LNCAP (cell line): Measurements from ENCODE around the gene MDM2.

Experiments used
- TF ChIP-seq, protein P1 (sequence below): fragments of 450-650 bp; IDR thresholded peaks from 2 replicates; pipeline ENCODE4 v1.5.1; 2017; ENCODE audit warnings: mild to moderate bottlenecking

MDM2 gene

DNA sequence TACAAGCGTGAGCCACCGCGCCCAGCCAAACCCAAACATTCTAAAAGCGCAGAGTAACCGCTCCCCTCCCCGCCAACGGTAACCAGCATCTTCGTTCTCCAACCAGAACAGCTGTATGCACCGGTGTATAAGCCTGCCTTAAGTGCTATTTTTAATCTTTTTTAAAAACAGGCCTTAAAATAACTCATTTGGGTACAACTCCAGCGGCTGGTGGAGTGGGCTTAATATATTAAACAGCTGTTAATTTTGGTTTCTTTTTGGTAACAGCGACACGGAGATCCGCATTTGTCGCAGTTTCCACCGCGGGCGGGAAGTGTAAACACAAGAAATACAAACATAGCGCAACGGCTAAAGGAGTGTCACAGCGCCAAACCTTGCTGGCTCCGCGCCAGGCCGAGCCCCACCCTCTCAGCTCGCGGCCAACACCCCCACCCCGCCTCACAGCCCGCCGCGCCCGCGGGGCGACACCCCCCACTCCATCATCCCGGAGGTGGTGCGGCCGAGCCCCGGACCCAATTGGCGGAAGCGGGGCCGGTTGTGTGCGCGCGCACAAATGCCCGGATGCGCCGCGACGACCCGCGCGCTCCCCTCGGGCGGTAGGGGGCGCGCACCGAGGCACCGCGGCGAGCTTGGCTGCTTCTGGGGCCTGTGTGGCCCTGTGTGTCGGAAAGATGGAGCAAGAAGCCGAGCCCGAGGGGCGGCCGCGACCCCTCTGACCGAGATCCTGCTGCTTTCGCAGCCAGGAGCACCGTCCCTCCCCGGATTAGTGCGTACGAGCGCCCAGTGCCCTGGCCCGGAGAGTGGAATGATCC is at the start of gene MDM2:
Gene MDM2, plus strand, starts transcription at position 602 of the 812 bp plus-strand sequence. CDS start 301 bp downstream, outside the sequence.
- TF ChIP-seq, protein P1, sequence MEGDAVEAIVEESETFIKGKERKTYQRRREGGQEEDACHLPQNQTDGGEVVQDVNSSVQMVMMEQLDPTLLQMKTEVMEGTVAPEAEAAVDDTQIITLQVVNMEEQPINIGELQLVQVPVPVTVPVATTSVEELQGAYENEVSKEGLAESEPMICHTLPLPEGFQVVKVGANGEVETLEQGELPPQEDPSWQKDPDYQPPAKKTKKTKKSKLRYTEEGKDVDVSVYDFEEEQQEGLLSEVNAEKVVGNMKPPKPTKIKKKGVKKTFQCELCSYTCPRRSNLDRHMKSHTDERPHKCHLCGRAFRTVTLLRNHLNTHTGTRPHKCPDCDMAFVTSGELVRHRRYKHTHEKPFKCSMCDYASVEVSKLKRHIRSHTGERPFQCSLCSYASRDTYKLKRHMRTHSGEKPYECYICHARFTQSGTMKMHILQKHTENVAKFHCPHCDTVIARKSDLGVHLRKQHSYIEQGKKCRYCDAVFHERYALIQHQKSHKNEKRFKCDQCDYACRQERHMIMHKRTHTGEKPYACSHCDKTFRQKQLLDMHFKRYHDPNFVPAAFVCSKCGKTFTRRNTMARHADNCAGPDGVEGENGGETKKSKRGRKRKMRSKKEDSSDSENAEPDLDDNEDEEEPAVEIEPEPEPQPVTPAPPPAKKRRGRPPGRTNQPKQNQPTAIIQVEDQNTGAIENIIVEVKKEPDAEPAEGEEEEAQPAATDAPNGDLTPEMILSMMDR, result peak; percentile 72

DNA sequence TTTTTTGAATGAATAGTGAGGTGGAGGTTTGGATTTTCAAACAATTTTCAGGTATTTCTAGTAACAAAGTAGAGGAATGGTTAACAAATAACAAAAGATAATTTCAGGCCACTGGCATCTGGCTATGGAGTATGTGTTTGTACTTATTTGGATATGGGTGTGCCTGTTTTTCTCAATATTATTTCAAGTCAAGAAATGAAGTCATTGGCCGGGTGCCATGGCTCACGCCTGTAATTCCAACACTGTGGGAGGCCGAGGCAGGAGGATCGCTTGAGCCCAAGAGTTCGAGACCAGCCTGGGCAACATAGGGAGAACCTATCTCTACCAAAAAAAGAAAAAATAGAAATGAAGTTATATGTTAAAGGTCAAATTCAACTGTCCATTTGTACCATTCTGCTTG is 48.1 kb upstream of the MDM2 start:
- TF ChIP-seq, protein P1, result no peak

DNA sequence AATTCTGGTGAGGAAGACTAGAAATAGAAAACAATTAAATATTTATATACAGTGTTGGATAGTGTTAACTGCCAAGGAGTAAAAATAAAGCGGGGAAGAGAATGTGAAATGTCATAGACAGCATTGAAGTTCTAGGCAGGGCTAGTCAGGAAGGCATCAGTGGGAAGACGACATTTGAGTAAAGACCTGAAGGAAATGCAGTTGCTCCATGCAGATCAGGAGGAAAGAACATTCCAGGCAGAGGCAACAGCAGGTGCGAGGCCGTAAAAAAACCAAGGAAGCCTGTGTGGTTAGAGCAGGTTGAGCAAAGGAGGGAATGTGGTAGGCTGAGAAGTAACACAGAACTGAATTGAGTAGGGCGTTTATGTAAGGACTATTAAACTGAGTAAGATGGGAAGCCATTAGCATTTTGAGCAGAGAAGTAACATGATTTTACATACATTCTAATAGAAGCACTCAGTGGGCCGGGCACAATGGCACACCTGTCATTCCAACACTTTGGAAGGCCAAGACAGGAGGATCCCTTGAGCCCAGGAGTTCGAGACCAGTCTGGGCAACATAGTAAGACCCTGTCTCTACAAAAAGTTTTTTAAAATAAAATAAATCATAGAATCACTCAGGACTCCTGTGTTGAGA is 47.1 kb upstream of the MDM2 start:
- TF ChIP-seq, protein P1, result no peak

DNA sequence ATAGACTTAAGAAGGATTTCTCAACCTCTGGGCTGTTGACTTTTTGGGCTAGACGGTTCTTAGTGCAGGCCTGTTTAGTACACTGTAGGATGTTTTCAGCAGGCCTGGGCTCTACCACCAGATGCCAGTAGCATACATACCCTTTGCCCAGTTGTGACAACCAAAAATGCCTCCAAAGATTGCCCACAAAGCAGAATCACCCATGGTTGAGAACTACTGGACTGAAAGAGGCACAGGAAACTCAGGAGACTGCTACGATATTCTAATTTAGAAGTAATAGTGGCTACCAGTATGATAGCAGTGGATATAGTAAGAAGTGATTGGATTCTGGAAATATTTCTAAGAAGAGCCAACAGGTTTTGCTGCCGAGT is 46.5 kb upstream of the MDM2 start:
- TF ChIP-seq, protein P1, result no peak

DNA sequence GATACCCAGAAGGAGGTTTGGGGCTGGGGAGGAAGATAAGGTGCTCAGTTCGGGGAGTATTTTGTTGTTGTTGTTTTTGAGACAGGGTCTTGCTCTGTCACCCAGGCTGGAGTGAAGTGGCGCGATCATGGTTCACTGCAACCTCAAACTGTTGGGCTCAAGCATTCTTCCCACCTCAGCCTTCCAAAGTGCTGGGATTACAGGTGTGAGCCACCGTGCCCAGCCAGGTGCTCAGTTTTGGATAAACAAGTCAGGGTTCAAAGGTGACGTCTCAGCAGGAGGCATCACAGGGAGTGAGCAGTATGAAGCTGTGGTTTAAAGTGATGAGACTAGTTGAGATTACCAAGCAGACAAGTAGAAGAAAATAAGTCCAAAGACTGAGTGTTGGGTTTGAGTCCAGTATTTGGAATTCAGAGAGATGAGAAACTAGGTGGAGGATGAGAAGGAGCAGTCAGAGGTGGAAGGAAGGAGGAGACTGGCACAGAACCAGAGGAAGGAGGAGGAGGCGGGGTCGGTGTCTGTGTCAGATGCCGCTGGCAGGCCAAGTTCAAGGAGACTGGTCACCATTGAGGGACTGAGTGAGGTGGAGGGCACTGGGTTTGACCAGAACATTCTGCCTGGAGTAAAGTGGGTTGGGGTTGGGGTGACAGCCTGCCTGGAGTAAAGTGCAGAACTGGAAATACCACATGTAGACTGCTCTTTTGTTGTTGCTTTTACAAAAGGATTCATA is 45.9 kb upstream of the MDM2 start:
- TF ChIP-seq, protein P1, result no peak

DNA sequence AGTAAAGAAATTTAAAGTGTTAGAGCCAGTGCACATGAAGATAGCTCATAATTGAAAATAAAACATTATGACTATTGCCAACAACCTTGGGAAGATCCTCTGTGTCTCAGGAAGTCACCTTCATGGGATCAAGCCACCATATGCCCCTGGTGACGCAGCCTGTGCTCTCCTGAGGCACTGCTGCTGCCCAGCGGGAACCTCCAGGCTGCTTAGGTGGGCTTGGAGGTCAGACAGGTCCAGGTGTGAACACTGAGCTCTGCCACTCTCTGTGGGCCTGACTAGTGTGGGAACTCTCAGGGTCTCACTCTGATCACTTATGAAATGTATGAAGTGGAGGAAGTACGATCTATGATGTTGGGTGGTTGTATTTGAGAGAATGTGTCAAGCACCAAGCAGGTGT is 45.3 kb upstream of the MDM2 start:
- TF ChIP-seq, protein P1, result no peak

DNA sequence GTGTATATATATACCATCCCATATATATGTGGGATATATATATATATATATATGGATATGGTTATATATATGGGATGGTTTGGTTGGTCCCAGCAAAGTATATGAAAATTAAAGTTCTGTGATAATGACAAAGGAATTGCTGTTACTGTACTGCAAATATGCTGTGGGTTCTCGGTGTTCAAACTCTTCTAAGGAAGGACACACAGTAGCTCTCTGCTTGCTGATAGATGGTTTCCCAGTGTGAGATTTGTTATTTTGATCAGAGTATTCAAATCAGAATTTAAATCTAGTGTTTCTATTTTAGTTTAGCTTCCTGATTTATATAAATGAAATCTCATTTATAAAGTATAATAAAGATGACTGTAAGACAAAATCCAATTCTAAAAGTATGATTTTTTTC is 42.3 kb upstream of the MDM2 start:
- TF ChIP-seq, protein P1, result no peak
